ENCODE data around the gene PRM3.

DNA sequence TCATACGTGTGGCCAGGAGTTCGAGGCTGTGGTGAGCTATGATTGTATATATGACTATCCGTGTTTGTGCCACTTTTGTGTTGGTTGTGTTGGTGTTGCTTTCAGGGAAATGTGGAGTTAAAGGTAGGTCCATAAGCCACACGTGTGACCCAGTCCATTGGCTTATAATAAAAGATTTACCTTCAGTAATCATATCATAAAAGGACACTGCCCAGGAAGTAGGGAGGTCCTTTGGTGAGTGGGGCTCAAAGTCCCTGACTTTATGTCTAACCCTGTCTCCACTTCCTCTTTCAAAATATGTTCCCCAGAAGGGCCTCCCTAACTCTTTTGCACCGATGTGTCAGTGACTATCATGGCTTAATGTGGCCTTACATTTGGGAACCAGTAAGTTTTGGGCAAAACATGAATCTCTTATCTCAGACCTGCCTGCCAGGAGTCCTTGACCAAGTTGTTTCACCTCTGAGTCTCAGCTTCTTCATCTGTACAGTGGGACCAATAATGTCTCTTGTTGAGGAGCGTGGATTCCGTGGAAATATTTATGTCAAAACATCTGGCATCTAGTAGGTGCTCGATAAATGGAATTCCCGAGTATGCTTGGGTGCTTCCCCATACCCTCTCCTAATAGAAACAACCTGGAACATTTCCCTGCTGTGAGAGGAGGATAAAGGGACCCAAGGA, 9.1 kb downstream of the PRM3 start:
- no peak for TF ChIP-seq SP1 (IDR thresholded peaks at IDR 0.05)
- no peak for TF ChIP-seq LEF1 (IDR thresholded peaks at IDR 0.05; ENCODE audit: borderline replicate concordance)
- TF ChIP-seq NFRKB (IDR thresholded peaks at IDR 0.05), result no peak
- no peak for TF ChIP-seq FOXM1 (IDR thresholded peaks at IDR 0.05; ENCODE audit: borderline replicate concordance)
- no peak for TF ChIP-seq SUZ12 (IDR thresholded peaks at IDR 0.05)
- TF ChIP-seq, protein P1, sequence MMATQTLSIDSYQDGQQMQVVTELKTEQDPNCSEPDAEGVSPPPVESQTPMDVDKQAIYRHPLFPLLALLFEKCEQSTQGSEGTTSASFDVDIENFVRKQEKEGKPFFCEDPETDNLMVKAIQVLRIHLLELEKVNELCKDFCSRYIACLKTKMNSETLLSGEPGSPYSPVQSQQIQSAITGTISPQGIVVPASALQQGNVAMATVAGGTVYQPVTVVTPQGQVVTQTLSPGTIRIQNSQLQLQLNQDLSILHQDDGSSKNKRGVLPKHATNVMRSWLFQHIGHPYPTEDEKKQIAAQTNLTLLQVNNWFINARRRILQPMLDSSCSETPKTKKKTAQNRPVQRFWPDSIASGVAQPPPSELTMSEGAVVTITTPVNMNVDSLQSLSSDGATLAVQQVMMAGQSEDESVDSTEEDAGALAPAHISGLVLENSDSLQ (IDR thresholded peaks at IDR 0.05), result no peak
- TF ChIP-seq BHLHE40 (IDR thresholded peaks at IDR 0.05; ENCODE audit: borderline replicate concordance), result no peak
